Cardiac fibroblast (primary cell): ENCODE data around the gene ZMYND8.

Experiments used
- DNase-seq, 2 donors: peaks; one replicate each; pipeline versions ENCODE4 v3.0.0 to v3.0.0-alpha.2; 2010; ENCODE audit warnings: low read depth in 2 of 2
- H3K4me3 ChIP-seq, 2 donors: replicated peaks in 1 of 2; 1 replicate in 1 of 2; 2 replicates in 1 of 2; pipeline ENCODE4 v1.5.1; 2011; ENCODE audit warnings: low read depth in 2 of 2, low read length in 2 of 2, mild to moderate bottlenecking in 2 of 2, moderate library complexity in 1 of 2
- CTCF ChIP-seq: IDR thresholded peaks from one replicate; pipeline ENCODE4 v1.5.1; 2011; ENCODE audit warnings: low read depth, mild to moderate bottlenecking, low read length, inconsistent platforms

ZMYND8 gene

GRCh38 chr20:47345214-47345613, 11.3 kb downstream of the ZMYND8 start:
- DNase-seq = no peak
- no peak for TF ChIP-seq CTCF
- no peak overlapping the region for H3K4me3 ChIP-seq

- no peak for DNase-seq
- no peak overlapping the region for H3K4me3 ChIP-seq
- no peak for TF ChIP-seq CTCF
Measured at GRCh38 chr20:47343007-47343472, 13.5 kb downstream of the ZMYND8 start.

- TF ChIP-seq CTCF = no peak
- no peak for DNase-seq
- H3K4me3 ChIP-seq = no peak overlapping the region
Measured at GRCh38 chr20:47338131-47338628, 18.3 kb downstream of the ZMYND8 start.

GRCh38 chr20:47337413-47337812, 19.1 kb downstream of the ZMYND8 start:
- TF ChIP-seq CTCF = no peak
- DNase-seq = no peak
- H3K4me3 ChIP-seq = no peak overlapping the region

GRCh38 chr20:47336129-47336754, 20.3 kb downstream of the ZMYND8 start:
- TF ChIP-seq CTCF = no peak
- no peak overlapping the region for H3K4me3 ChIP-seq
- DNase-seq = peak; percentile 83 to 90

GRCh38 chr20:47335251-47336128, 21.0 kb downstream of the ZMYND8 start:
- DNase-seq = no peak
- no peak for TF ChIP-seq CTCF
- H3K4me3 ChIP-seq = no peak overlapping the region
